Spleen (tissue), 7 donors: Measurements from ENCODE around the gene ACRBP.

ENCODE experiments used
- POLR2A ChIP-seq, 3 donors: fragments of 450-650 bp; IDR thresholded peaks; one replicate each; pipeline ENCODE4 v1.5.1; 2017; ENCODE audit warnings: antibody characterized with exemption in 3 of 3, mild to moderate bottlenecking in 1 of 3
- POLR2AphosphoS5 ChIP-seq, 3 donors: sonication (generic); formaldehyde crosslinking; IDR thresholded peaks; one replicate each; pipeline ENCODE4 v1.5.1; 2017; ENCODE audit warnings: antibody characterized with exemption in 3 of 3
- TF ChIP-seq, protein P1 (sequence below), 11 experiments: fragments of 200-600 bp in 7 of 11; fragments of 450-650 bp in 4 of 11; sonication (generic) in 4 of 11; IDR thresholded peaks in 8 of 11; conservative IDR thresholded peaks in 3 of 11; 1 replicate in 7 of 11; 2 replicates in 4 of 11; pipeline versions ENCODE4 v1.4.0 to v1.8.0; 2016 to 2021; ENCODE audit warnings: antibody characterized with exemption in 11 of 11, inconsistent platforms in 4 of 11, mild to moderate bottlenecking in 1 of 11
- donor health status: DM: no; HTN: no; CAD: no; lungs with moderate emphysema.
- donor health status: DM: no; HTN: no; CAD: no.
- donor health status: DM: no; HTN: no; CAD: no.

DNA sequence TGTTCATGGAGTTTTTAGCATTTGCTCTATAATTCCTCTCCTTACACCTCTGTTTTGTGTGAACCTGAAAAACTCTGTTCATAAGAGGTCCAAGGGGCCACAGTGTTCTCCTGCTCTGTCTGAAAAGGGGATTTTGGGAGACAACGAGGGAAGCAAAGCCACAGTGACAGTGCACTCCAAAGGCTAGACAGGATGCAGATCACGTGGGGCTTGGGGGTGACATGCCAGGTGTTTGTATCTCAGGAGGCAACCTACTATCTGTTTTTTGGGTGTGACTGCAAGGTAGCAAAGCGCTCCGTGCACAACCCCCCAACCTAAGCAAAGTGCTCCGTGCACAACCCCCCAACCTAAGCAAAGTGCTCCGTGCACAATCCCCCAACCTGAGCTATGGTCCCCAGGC is 35.0 kb downstream of the ACRBP start:
- TF ChIP-seq POLR2AphosphoS5 (IDR thresholded peaks at IDR 0.05) (no peak), POLR2A (IDR thresholded peaks at IDR 0.05) (no peak)
- TF ChIP-seq, protein P1, sequence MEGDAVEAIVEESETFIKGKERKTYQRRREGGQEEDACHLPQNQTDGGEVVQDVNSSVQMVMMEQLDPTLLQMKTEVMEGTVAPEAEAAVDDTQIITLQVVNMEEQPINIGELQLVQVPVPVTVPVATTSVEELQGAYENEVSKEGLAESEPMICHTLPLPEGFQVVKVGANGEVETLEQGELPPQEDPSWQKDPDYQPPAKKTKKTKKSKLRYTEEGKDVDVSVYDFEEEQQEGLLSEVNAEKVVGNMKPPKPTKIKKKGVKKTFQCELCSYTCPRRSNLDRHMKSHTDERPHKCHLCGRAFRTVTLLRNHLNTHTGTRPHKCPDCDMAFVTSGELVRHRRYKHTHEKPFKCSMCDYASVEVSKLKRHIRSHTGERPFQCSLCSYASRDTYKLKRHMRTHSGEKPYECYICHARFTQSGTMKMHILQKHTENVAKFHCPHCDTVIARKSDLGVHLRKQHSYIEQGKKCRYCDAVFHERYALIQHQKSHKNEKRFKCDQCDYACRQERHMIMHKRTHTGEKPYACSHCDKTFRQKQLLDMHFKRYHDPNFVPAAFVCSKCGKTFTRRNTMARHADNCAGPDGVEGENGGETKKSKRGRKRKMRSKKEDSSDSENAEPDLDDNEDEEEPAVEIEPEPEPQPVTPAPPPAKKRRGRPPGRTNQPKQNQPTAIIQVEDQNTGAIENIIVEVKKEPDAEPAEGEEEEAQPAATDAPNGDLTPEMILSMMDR (IDR thresholded peaks at IDR 0.05 in 8 of 11, conservative IDR thresholded peaks at IDR 0.05 in 3 of 11) = no peak
